ENCODE results near the gene ACTMAP.
A peak's percentile ranks its signal among the peaks of the same experiment; 100 is the strongest.

The ACTMAP gene

DNA sequence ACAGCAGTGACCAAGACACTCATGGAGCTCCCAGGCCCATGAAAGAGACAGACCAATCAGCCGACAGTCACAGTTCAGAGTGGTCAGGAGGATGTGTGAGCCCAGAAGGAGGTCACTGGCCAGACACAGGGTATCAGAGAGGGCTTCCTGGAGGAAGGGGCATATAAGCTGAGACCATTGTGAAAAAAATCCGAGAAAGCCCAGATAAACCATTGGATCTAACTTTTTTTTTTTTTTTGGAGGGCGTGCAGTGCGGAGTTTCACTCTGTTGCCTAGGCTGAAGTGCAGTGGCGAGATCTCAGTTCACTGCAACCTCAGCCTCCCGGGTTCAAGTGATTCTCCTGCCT is 29.2 kb downstream of the ACTMAP start:
- no peak overlapping the region for H3K27ac ChIP-seq
- no peak for TF ChIP-seq ZFX (IDR thresholded peaks at IDR 0.05)
- TF ChIP-seq, protein P1, sequence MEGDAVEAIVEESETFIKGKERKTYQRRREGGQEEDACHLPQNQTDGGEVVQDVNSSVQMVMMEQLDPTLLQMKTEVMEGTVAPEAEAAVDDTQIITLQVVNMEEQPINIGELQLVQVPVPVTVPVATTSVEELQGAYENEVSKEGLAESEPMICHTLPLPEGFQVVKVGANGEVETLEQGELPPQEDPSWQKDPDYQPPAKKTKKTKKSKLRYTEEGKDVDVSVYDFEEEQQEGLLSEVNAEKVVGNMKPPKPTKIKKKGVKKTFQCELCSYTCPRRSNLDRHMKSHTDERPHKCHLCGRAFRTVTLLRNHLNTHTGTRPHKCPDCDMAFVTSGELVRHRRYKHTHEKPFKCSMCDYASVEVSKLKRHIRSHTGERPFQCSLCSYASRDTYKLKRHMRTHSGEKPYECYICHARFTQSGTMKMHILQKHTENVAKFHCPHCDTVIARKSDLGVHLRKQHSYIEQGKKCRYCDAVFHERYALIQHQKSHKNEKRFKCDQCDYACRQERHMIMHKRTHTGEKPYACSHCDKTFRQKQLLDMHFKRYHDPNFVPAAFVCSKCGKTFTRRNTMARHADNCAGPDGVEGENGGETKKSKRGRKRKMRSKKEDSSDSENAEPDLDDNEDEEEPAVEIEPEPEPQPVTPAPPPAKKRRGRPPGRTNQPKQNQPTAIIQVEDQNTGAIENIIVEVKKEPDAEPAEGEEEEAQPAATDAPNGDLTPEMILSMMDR (conservative IDR thresholded peaks at IDR 0.05): no peak

DNA sequence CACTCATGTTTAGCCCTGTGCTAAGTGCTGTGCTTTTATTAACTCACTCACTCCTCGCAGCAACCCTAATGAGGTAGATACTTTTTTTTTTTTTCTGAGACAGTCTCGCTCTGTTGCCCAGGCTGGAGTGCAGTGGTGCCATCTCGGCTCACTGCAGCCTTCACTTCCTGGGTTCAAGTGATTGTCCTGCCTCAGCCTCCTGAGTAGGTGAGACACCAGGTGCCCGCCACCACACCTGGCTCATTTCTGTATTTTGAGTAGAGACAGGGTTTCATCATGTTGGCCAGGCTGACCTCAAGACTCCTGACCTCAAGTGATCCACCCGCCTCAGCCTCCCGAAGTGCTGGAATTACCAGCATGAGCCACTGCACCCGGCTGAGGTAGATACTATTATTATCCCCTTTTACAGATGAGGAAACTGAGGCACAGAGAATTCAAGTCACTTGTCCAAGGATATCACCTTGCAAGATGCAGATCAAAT is 30.8 kb downstream of the ACTMAP start:
- TF ChIP-seq, protein P1 (conservative IDR thresholded peaks at IDR 0.05): no peak
- TF ChIP-seq ZFX (IDR thresholded peaks at IDR 0.05): no peak
- H3K27ac ChIP-seq: peak overlapping the region; percentile 92

DNA sequence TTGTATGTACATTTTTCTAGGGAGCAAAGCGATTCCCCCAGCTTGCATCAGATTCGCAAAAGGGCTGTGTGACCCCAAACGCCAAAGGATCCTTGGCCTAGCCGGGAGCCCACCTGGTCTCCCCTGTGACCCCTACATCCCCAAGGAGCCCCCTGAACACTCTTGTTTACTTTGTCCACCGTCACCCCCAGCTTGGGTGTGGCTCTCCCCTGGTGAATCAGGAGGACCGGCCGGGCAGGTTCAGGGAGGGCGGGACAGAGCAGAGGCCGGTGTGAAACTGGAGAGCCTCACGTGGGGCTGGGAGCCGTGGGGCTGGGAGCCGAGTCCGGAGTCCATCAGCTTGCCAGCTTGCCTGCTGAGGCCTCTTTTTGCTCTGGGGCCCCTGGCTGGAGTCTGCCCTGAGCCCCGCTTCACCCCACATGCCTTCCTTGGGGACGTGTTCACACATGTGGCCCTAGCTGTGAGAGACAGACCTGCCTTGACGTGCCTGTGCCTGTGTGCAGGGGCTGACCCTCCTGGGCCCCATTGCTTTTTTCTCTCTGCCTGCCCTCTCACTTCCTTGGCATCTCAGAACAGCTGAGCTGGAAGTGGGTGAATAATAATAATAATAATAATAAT is 31.4 kb downstream of the ACTMAP start:
- TF ChIP-seq ZFX (IDR thresholded peaks at IDR 0.05): no peak
- TF ChIP-seq, protein P1 (conservative IDR thresholded peaks at IDR 0.05): no peak
- H3K27ac ChIP-seq: peak overlapping the region; percentile 92

DNA sequence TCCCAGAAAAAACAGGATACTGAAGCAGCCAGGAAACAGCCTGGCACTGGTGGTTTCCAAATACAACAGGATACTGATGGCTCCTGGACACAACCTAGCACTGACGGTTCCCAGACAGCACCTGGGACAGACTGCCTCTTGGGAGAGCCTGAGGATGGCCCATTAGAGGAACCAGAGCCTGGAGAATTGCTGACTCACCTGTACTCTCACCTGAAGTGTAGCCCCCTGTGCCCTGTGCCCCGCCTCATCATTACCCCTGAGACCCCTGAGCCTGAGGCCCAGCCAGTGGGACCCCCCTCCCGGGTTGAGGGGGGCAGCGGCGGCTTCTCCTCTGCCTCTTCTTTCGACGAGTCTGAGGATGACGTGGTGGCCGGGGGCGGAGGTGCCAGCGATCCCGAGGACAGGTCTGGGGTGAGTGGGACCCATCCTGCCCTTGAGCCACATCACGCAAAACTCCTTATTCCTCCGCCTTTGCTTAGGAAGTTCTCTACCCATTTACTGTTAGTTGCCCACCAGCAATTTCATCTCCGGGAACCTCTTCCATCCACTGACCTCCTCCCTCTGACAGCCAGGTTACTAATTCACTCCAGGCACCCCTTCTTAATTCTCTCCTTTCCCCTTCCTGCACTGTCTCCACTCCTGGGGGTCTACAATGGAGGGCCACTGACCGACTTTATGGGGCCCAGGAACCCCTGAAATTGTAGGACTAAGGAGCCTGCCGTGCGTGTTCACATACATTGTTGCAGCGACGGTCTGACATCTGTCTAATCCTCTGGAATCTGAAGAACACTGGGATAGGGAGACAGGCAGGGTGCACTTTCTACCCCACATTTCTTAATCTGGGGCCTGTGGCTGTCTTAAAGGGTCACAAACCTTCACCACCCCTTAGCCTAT is 32.1 kb downstream of the ACTMAP start:
- peak overlapping the region; percentile 92 for H3K27ac ChIP-seq
- TF ChIP-seq, protein P1 (conservative IDR thresholded peaks at IDR 0.05): no peak
- no peak for TF ChIP-seq ZFX (IDR thresholded peaks at IDR 0.05)

DNA sequence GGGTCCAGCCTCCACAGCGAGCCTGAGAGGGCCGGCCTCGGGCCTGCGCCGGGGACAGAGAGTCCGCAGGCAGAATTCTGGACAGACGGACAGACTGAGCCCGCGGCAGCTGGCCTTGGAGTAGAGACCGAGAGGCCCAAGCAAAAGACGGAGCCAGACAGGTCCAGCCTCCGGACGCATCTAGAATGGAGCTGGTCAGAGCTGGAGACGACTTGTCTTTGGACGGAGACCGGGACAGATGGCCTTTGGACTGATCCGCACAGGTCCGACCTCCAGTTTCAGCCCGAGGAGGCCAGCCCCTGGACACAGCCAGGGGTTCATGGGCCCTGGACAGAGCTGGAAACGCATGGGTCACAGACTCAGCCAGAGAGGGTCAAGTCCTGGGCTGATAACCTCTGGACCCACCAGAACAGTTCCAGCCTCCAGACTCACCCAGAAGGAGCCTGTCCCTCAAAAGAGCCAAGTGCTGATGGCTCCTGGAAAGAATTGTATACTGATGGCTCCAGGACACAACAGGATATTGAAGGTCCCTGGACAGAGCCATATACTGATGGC is 32.9 kb downstream of the ACTMAP start:
- H3K27ac ChIP-seq: peak overlapping the region; percentile 92

GRCh38 chr19:40716482-40717324 is 33.6 kb downstream of the ACTMAP start, which contains the start of the genes COQ8B and ITPKC:
Gene COQ8B, minus strand, starts transcription at chr19:40716886. Its CDS starts 2,254 bp downstream, at chr19:40714632.
Gene ITPKC, plus strand, starts transcription at chr19:40717112. Its CDS starts 24 bp downstream, at chr19:40717136.
- TF ChIP-seq, protein P1 (conservative IDR thresholded peaks at IDR 0.05): no peak
- TF ChIP-seq ZFX (IDR thresholded peaks at IDR 0.05): peak; percentile 94
- peak within 1 kb of the TSS; percentile 92 for H3K27ac ChIP-seq

More for the DNA sequence above, 32.9 kb downstream of the ACTMAP start:
- TF ChIP-seq, protein P1 (conservative IDR thresholded peaks at IDR 0.05): no peak
- peak; percentile 69 for TF ChIP-seq ZFX (IDR thresholded peaks at IDR 0.05)
